Stimulated activated CD4-positive, alpha-beta T cell treated with anti-CD3 and anti-CD28 coated beads, Interleukin-2, amount 100 ng/mL, for 4 hours (primary cell): ENCODE data around the gene CNTN4.
"Not testable (repeated sequence)": the region's sequence is repeated elsewhere in the genome, so short reads cannot be mapped to it uniquely, and the experiment has no call there.

Experiments used
- DNase-seq: peaks from one replicate; pipeline ENCODE4 v3.0.0-alpha.2; 2020; ENCODE audit warnings: low read depth

CNTN4 gene

DNA sequence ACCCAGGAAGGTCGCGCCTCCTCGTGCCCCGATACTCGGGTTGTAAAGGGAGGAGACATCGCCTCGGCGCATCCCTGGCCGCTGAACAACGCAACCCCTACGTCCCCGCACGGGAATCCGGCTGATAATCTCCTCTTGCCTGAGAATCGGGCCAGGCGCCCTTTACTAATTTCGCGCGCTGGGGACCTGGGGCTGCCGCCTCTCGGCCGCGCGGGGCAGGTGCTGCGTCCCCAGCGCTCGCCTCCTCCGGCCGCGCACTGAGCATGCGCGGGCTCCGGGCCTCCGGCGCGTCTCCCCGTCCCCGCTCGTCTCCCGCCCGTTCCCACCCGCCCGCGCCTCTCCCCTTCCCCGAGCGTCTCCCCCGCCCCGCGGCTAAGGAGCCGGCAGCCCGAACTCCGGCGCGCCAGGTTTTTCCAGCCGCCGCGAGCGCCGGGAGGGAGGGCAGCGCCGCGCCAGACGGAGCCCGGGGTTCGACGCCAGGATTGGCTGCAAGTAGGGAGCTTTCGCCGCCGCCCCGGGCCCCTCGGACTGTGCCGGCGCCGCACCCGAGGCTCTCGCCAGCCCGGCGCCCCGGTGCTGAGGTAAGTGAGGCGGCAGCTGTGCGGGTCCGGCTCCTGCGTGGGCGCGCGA is at the start of gene CNTN4:
Gene CNTN4, plus strand, starts transcription at position 469 of the 630 bp plus-strand sequence.
- DNase-seq: no peak

DNA sequence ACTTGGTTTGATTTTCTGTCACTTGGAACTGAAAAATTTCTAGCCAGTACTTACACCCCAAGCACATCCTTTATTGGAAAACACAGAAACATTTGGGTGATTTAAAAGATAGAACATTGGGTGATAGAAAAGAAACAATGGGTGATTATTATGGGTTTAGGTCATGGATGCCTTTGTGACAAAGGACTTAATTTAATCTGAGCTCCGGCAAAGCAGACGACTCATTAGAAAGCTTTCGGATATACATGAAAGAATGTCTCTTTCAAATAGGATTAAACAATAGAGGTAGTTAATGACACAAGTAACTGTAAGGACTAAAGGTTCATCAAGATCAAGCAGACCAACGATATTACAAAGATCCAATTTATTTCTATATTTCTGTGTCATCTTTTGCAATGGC is 37.3 kb upstream of the CNTN4 start:
- DNase-seq: no peak

DNA sequence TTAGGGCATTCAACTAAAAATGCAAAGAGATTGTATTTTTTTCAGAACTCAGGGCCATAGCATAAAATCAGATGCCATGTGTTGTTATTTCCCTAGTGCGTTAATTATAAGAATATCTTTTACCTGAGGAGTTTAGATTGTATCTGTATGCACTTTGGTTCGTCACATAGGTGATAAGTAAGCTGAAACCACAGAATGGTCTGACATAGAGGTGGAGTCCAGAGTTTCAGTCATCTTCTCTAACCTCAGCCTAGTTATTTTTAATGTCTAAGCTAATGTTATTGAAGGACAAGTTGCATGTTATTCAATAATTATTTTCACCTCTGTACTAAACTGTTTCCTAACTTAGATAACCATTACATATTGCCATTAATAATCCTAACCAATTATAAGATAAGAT is 27.1 kb upstream of the CNTN4 start:
- DNase-seq: no peak

DNA sequence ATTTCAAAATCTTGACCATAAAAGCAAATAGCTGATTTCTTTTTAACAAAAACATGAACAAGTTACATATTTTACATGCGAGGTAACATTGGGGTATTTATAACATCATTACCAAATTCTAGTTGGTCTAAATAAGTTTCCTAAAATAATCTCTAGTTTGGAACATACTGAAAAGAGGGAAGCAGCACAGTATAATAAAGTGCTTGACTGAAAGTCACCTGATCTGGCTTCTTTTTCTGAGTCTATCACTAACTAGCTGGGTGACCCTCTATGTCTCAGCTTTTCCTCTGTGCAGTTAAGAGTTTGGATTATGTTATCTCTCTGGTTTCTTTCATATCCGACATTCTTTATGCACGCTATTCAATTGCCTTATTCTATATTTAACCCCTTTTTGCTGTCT is 19.8 kb upstream of the CNTN4 start:
- DNase-seq: no peak

DNA sequence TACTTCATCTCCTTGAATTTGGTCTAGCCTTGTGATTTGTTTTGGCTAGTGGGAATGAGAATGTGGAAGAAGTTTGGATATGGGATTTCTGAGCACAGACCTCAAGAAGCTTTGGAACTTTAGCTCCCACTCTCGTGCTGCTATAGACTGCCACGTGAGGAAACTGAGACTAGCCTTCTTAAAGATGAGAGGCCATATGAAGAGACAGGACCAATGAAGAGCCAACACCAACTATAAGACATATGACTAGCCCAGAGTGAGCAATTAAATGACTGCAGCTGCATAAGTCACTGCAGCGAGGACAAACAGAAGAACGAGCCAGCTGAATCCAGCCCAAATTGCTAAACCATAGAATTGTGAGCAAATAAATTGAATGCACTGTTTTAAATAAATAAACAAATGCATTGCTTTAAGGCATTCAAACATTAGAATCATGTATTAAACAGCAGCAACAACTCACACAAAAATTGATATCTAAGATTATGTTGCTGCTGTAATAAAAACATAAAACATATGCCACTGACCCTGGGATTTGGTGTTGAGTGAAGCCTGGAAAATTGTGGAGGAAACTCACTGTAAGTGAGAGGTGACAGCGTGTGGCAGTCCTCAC is 15.7 kb upstream of the CNTN4 start:
- DNase-seq: no peak

DNA sequence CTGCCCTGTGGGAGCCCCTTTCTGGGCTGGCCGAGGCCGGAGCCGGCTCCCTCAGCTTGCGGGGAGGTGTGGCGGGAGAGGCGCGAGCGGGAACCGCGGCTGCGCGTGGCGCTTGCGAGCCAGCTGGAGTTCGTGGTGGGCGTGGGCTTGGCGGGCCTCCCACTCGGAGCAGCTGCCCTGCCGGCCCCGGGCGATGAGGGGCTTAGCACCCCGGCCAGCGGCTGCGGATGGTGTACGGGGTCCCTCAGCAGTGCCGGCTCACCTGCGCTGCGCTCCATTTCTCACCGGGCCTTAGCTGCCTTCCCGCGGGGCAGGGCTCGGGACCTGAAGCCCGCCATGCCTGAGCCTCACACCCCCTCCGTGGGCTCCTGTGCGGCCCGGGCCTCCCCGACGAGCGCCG is 15.1 kb upstream of the CNTN4 start:
- DNase-seq: not testable (repeated sequence)

DNA sequence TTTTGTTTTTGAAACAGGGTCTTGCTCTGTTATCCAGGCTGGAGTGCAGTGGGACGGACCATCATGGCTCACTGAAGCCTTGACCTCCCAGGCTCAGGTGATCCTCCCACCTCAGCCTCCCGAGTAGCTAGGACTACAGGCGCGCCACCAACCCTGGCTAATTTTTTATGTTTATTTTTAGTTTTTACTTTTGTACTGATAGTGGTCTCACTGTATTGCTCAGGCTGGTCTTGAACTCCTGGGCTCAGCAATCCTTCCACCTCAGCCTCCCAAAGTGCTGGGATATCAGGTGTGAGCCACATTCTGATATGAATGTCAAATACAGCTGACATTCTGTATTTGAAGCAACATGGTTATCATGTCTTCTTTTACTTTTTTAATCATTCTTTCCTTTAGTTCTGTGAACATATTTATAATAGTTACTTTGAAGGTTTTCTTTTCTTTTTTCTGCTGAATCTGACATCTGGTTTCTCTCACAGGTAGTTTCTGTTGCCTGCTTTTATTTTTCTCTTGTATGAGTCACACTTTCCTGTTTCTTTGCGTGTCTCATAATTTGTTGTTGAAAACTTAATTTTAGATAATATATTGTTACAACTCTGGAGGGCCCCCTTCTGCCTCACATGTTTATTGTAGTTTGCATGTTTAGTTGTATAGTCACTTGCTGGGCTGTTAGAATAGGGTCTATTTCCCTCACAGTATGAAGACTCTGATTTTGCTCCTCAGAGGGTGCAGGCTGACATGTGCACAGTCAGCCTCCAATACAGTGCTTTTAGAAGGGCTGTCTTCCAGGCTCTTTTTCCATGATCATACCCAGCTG is 8.4 kb upstream of the CNTN4 start:
- no peak for DNase-seq

DNA sequence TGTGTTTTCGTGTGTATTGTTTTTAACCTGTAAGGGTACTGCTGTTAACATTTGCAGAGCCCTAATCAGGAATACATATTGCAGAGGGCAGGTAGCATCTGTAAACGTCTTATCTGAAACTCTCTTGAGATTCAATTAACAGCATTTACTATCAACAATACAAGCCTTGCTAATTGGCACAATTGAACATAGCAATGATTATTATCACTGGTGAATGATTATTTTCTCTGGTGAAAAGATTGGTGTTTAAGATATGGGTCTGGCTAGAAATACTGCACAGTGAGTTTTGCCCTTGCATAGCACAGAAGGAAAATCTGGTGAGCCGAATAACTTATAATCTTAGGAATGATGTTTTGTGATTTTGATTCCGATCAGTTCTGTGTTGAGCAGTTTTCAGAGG is 5.9 kb upstream of the CNTN4 start:
- DNase-seq: no peak

DNA sequence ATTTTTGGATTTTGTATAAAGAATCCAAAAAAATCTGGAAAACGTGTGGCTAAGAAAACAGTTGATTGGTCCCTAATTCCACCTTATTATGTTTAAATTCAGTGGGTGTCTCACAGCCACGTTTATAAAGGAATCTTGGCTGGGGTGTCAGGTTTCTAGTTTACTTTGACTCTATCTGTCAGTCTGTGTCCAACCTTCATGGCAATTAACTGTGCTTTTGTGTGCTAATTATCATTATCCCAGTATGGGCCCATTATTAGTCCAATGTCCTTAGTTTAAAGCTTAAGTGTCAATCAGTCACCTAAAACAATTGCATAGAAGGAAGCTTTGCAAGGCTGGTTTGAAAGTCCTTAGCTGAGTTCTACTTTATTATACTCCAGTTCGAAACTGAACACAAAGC is 3.7 kb upstream of the CNTN4 start:
- DNase-seq: no peak

DNA sequence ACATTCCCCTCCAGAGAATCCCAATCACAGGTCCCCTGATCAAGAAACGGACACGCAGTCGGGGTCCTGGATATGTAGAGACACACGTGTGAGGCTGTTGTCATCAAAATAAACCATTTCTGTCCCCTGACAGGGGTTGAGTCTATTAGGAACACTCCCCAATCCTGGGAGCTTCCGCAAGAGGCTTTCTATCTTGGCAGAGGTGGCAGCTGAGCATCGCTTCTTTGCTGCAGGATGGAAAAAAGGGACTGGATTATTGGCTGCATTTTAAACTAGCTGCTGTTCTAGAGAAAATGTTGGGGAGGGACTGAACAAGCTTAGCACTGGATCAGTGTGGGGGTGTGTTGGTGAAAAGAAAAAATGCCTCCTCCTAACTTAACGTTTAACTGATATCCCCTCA is 2.5 kb upstream of the CNTN4 start:
- no peak for DNase-seq

DNA sequence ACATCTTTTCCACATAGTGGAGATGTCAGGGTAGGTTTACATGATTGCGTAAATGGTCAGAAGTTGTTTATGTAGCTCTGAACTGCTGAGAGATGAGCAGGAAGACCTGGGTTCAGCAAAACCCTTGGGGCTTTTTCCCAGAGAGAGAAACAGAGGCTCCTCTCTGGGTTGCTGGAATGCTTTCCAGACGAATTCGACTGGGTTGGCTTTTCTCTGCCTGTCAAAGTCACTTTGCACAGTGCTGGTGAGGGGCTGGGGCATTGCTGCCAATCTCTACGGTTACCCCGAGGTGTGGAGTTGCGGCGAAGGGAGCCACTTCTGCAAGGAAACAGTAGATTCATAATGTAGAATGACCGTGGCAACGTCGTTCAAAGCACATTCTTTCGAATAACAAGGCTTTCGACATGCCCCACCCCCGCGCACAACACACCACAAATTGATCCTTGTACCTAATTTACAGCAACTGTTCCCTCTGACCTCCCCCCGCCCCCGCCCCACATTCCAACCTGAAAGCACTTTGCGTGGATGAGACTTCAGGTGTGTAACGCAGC is 950 bp upstream of the CNTN4 start:
- no peak for DNase-seq

DNA sequence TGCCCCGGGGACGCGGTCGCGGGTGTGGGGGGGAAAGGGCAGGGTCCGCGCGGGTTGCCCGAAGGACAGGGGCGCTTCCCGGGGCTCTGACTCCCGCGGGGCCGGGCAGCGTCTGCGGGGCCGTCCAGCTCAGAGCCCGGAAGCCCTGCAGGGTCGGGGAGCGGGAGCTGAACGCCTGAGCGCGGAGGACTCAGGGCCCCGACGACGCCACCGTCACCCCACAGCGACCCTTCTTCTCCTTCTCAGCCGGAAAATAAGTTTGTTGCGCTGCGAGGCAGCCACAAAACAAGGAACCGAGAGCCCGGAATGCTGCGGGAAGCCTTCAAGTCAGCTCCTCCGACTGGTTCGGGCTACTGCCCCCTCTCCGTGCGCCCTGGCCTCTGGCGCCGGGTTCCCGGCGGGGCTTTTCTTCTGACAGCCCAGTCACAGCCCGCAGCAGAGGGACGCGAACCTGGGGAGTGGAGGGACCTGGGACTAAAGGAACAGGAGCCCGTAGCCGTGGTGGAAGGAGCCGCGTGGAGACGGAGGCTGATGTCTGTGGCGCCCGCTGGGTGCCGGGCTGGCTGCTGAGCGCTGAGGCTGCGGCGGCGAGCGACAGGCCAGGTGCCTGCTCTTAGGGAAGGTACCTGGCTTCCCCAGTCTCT is 484 bp downstream of the CNTN4 start:
- DNase-seq: no peak

DNA sequence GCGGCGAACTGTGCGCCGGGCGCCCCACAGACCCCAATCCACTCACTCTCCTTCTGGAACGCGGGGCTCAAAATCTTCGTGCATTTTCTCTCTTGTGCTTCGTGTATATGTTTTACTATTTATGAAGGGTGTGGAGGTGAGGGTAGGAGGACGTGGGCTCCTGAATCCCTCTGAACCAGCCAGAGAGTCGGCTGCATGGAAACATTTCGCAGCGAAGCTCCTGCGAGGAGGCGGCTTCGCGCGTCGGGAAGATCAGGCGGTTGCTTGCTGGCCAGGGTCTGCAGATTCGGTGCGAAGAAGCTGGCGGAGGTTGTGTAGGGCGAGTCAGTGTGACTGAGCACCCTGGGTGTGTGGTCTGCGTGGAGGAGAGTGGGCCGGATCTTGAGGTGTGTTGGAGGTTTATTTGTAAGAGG is 1.1 kb downstream of the CNTN4 start:
- DNase-seq: no peak

DNA sequence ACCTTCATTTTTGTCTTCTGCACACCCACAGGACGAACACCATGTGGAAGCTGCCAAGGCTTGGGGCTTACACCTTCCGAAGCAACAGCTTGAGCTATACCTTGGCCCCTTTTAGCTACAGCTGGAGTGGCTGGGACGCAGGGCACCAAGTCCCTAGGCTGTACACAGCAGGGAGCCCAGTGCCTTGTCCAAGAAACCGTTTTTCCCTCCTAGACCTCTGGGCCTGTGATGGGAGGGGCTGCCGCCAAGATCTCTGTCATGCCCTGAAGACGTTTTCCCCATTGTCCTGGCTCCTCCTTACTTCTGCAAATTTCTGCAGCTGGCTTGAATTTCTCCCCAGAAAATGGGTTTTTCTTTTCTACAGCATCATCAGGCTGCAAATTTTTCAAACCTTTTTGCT is 7.8 kb downstream of the CNTN4 start:
- DNase-seq: no peak

DNA sequence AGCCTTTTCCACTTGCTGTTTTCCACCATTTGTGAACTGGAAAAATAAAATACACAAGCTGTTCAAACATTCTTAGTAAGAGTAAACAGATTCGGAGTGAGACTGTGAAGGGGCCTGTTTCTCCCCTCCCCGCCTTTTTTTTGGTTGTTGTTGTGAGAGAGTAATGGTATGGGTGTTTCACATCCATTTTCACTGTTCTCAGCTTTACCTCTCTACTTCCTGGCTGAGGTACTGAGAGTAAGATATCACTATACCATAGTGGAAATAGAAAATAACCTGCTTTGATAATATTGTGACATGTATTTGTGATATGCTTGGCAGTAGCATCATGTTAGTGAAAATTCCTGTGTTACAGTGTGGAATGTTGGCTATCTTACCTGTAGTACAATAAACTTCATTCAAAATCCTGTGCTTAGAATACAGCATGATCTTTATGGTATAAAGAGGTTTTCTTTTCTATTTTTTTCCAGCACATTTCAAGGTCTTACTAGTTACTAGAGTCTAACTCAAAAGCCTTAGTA is 12.0 kb downstream of the CNTN4 start:
- DNase-seq: no peak

DNA sequence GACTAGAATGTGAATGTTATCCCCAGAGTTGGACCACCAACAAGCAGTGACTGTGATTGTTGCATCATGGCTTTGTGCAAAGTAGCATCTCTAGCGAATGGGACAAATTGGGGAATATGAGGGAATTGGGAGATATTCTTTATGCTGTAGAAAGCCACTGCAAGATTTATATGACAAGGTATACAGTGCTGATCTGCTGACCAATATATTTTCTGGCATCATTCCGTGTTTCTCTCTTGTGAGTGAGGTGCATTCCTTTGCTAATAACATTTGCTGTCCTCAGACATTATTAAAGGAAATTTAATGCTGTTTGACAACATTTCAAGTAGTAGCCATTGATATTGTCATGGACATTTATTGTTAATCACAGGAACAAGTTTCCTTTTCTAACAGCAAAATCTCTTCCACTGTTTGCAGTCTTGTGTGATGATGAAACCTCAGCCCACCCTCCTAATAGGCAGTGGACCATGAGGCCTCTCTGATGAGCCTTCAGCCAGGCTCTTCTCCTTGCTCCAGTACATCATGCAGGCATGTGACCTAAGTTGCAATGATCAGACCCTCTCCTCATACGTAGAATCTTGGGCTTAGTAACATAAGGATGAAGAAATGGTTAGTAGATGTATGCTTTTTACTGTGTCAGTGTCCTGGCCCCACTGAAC is 16.1 kb downstream of the CNTN4 start:
- DNase-seq: no peak

DNA sequence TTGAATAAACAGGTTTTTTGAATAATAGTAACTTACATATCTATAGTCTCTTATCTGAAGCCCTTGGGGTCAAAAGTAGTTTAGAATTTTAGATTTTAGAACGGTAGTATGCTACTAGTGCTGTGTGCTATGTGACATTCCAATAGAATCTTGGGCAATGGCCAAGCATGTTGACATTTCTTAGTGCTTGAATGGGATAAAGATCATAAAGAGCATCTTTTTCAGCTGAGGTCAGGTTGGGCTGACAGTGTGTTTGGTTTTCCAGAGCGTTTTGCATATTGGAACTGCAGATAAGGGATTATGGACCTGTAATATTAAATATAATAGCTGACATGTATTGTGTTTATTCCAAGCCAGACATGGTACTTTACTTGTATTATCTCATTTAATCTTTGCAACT is 32.1 kb downstream of the CNTN4 start:
- DNase-seq: no peak

DNA sequence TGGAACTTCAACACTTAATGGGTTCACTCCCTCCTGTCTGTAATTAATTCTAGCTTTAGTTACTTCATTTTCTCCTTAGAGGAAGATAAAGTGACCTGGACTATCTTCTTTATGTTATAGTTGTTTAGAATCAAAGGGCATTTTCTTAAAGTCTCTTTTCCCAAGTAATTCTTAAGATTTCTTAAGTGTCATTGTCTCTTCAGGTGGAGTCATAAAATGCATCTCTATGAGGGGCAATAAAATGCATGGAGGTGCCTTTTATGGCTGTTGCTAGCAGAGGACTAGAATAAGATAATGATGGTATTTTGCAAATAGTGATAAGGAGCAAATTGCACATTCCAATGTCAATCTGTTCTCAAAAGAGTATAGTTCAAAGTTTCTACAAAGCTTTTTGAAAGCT is 34.5 kb downstream of the CNTN4 start:
- no peak for DNase-seq

DNA sequence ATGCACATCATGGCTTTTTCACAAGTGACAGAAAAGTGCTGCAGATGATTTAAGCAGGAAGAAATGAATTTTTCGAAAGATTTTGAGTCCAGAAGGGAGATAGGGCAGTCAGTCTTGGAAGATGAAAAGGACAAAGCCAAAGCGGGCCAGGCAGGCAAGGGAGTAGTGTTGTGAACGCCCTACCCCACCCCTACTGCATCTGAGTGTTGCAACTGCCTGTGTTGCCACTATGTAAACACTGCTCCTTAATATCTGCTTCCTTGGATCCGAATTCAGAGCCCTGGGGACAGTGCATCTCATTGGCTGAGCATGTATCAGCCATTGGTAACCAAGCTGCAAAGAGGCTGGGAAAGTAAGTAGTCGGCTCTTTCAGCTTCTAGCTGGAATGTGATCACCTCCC is 39.0 kb downstream of the CNTN4 start:
- DNase-seq: no peak

DNA sequence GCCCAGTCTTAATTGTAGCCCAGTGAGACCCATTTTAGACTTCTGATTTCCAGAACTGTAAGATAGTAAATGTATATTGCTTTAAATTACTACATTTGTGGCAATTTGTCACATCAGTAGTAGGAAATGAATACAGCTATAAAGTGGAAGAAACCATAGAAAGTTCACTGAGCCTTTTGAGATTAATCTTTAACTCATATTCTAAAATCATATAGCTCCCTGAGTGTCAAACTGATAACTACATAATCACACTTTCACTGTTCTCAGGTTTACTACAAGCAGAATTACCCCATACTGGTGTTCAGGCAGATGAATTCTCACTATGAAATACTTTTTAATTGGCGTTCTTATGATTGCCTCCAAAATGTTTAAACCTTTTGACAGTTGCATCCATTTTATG is 42.8 kb downstream of the CNTN4 start:
- DNase-seq: no peak

DNA sequence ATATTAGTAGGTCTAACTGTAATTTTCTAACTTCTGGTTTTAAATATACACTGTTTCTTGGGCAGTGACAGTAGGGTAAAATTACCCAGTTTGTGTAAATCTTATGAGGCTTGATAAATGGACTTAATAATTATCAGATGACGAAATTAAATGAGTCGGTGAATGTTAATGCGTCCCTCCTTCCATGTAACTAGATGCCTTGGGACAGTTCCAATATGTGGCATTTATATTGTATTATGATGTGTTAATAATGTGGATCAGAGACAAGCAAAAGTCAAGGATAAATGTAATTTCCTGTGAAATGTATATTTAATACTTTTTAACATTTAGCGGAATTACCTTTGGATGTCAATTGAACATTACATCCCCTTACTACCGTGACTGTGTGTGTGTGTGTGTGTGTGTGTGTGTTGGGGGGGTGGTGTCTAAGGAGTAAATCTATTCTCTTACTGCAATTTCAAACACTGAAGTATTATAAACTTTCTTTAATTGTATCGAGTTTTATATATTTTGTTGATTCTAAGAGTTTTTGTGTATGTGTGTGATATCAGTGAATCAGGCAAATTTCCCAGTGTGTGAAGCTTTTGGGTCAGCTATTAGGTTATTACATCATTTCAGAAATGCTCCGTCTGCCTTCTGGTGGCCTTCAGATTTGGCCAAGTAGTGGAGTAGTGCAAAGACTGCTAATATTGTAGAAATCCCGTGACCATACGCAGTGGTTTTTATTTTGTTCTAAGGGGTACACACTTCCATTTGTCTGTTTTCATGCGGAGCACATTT is 50.1 kb downstream of the CNTN4 start:
- no peak for DNase-seq
